ENCODE measurements around the gene HACD2. TPM values are rescaled to one million over a fixed set of nuclear protein-coding genes. Genes with fewer than 3 reads are reported as not detected.

Gene HACD2
- total RNA-seq, 1 donor from 2014 or later = 34.3 TPM

DNA sequence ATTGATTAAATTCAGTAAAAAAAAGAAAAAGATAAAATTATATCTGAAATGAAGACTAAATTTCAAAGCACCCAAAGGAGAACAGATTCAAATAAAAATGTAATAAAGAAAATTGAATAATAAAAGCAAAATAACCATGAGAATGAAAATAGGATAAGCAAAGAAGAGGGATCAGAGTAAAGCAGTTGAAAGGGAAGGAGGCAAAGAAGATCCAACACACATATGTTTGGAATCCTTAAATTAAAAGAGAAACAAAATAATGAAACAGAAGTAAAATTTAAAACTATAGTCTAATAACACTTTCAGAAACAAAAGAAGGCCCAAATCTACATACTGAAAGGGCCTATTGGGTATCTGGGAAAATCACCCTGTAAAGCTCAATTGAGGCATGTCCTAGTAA is 32.1 kb downstream of the HACD2 start:
- FAIRE-seq (no peak), DNase-seq (ENCODE audit: low read depth) (no peak)
- no peak overlapping the region for H3K27ac ChIP-seq (ENCODE audit: low read depth, low read length)
- no peak for TF ChIP-seq EZH2 (IDR thresholded peaks at IDR 0.05; ENCODE audit: insufficient read depth, low read length)
- TF ChIP-seq, protein P1, sequence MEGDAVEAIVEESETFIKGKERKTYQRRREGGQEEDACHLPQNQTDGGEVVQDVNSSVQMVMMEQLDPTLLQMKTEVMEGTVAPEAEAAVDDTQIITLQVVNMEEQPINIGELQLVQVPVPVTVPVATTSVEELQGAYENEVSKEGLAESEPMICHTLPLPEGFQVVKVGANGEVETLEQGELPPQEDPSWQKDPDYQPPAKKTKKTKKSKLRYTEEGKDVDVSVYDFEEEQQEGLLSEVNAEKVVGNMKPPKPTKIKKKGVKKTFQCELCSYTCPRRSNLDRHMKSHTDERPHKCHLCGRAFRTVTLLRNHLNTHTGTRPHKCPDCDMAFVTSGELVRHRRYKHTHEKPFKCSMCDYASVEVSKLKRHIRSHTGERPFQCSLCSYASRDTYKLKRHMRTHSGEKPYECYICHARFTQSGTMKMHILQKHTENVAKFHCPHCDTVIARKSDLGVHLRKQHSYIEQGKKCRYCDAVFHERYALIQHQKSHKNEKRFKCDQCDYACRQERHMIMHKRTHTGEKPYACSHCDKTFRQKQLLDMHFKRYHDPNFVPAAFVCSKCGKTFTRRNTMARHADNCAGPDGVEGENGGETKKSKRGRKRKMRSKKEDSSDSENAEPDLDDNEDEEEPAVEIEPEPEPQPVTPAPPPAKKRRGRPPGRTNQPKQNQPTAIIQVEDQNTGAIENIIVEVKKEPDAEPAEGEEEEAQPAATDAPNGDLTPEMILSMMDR (IDR thresholded peaks at IDR 0.05; ENCODE audit: insufficient read depth, low read depth, low read length) = no peak
- H3K9me3 ChIP-seq (ENCODE audit: insufficient read depth, low read depth, low read length) = no peaks in the 10 kb centered on the region
- H3K4me1 Mint-ChIP-seq (ENCODE audit: low read depth, unreplicated experiment) = no peaks in the 10 kb centered on the region
- no peak overlapping the region for H3K9ac ChIP-seq (ENCODE audit: low read length)
- no peaks in the 10 kb centered on the region for H3K27me3 Mint-ChIP-seq (ENCODE audit: low read depth, unreplicated experiment)
- no peak overlapping the region for H3K4me2 ChIP-seq (ENCODE audit: low read length)
- no peaks in the 10 kb centered on the region for H3K4me1 ChIP-seq (ENCODE audit: insufficient read depth, low read length)
- no peaks in the 10 kb centered on the region for H3K27me3 ChIP-seq (ENCODE audit: insufficient read depth, low read length)
- H3K4me3 Mint-ChIP-seq (ENCODE audit: unreplicated experiment) = no peak overlapping the region
- H3K36me3 ChIP-seq (ENCODE audit: insufficient read depth, low read length) = peaks cover 3% of the 10 kb centered on the region
- H2AFZ ChIP-seq (ENCODE audit: low read depth, low read length) = no peak overlapping the region
- H3K27ac Mint-ChIP-seq (ENCODE audit: unreplicated experiment) = no peak overlapping the region
- peaks cover 30% of the 10 kb centered on the region for H3K36me3 Mint-ChIP-seq (ENCODE audit: low read depth, unreplicated experiment)
- no peak overlapping the region for H3K4me3 ChIP-seq (ENCODE audit: insufficient read depth, low read depth, low read length)
- H4K20me1 ChIP-seq (ENCODE audit: insufficient read depth, low read length) = peaks cover 15% of the 10 kb centered on the region
- H3K79me2 ChIP-seq (ENCODE audit: insufficient read depth, low read length) = no peaks in the 10 kb centered on the region
- H3K9me3 Mint-ChIP-seq (ENCODE audit: unreplicated experiment) = peaks cover 5% of the 10 kb centered on the region

DNA sequence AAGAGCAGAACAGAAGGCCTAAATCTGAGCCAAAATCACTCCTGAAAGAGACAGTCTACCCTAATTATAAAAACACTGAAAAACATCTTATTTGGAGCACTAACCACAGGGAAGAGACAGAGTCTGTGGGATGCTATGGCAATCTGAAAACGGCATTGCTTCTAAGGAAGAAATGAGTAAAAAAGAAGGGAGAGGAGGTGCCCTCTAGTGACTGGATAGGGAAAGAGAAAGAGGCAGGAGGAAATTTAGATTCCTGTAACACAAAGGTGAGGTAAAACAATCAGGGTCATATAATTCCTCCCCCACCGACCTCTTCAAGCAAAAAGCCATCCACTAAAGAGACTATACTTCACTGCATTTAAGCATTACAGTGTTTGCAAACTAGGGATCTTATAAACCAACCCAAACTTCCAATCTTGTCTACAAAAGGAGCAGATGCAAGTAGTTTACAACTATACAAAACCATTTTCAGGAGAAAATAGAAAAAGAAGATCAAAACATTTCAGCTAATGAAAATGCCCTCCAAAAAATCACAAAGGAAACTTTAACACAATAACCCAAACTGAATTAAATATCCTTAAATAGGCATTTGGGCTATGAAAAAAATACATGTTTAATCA is 32.6 kb downstream of the HACD2 start:
- Histone ChIP-seq H3K27me3 (ENCODE audit: insufficient read depth, low read length) (no peaks in the 10 kb centered on the region), H2AFZ (ENCODE audit: low read depth, low read length) (no peak overlapping the region), H4K20me1 (ENCODE audit: insufficient read depth, low read length) (peaks cover 15% of the 10 kb centered on the region), H3K9ac (ENCODE audit: low read length) (no peak overlapping the region), H3K4me2 (ENCODE audit: low read length) (no peak overlapping the region), H3K36me3 (ENCODE audit: insufficient read depth, low read length) (peaks cover 3% of the 10 kb centered on the region), H3K4me1 (ENCODE audit: insufficient read depth, low read length) (no peaks in the 10 kb centered on the region), H3K79me2 (ENCODE audit: insufficient read depth, low read length) (no peaks in the 10 kb centered on the region), H3K4me3 (ENCODE audit: insufficient read depth, low read depth, low read length) (no peak overlapping the region), H3K9me3 (ENCODE audit: insufficient read depth, low read depth, low read length) (no peaks in the 10 kb centered on the region), H3K27ac (ENCODE audit: low read depth, low read length) (no peak overlapping the region)
- H3K4me1 Mint-ChIP-seq (ENCODE audit: low read depth, unreplicated experiment) = no peaks in the 10 kb centered on the region
- no peak for DNase-seq (ENCODE audit: low read depth)
- H3K36me3 Mint-ChIP-seq (ENCODE audit: low read depth, unreplicated experiment) = peaks cover 30% of the 10 kb centered on the region
- no peak overlapping the region for H3K27ac Mint-ChIP-seq (ENCODE audit: unreplicated experiment)
- H3K4me3 Mint-ChIP-seq (ENCODE audit: unreplicated experiment) = no peak overlapping the region
- FAIRE-seq = peak; percentile 50
- peaks cover 5% of the 10 kb centered on the region for H3K9me3 Mint-ChIP-seq (ENCODE audit: unreplicated experiment)
- TF ChIP-seq EZH2 (IDR thresholded peaks at IDR 0.05; ENCODE audit: insufficient read depth, low read length) = no peak
- TF ChIP-seq, protein P1 (IDR thresholded peaks at IDR 0.05; ENCODE audit: insufficient read depth, low read depth, low read length) = peak; percentile 53
- H3K27me3 Mint-ChIP-seq (ENCODE audit: low read depth, unreplicated experiment) = no peaks in the 10 kb centered on the region

DNA sequence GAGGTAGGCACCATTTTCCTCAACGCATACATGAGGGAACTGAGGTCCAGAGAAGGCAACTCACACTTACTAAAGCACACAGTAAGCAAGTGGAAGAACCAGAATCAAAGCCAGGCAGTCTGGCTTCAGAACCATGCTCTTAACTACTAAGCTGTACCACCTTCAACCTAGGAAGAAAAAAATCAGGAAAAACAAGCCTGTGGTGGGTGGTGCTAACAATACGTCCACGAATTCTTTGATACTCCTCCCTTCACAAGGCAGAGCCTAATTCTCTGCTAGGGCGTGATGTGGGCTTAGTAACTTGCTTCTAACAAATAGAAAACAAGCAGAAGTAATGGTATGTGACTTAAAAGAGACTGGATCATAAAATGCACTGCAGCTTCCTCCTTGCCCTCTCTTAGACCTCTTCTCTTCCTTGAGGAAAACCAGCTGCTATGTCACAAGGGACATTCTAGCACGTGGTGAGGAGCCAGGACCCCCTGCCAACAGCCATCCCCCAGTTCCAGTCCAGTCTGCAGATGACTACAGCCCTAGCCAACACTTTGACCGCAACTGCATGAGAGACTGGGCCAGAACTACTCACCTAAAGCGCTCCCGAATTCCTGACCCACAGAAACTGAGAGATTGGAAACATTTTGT is 36.9 kb downstream of the HACD2 start:
- no peak overlapping the region for H3K27ac Mint-ChIP-seq (ENCODE audit: unreplicated experiment)
- peaks cover 18% of the 10 kb centered on the region for H3K36me3 Mint-ChIP-seq (ENCODE audit: low read depth, unreplicated experiment)
- Histone ChIP-seq H3K4me3 (ENCODE audit: insufficient read depth, low read depth, low read length) (no peak overlapping the region), H3K79me2 (ENCODE audit: insufficient read depth, low read length) (no peaks in the 10 kb centered on the region), H3K4me1 (ENCODE audit: insufficient read depth, low read length) (peaks cover 9% of the 10 kb centered on the region), H3K27ac (ENCODE audit: low read depth, low read length) (no peak overlapping the region), H3K4me2 (ENCODE audit: low read length) (no peak overlapping the region), H3K27me3 (ENCODE audit: insufficient read depth, low read length) (no peaks in the 10 kb centered on the region), H3K9ac (ENCODE audit: low read length) (no peak overlapping the region), H4K20me1 (ENCODE audit: insufficient read depth, low read length) (peaks cover 11% of the 10 kb centered on the region), H3K36me3 (ENCODE audit: insufficient read depth, low read length) (peaks cover 3% of the 10 kb centered on the region), H3K9me3 (ENCODE audit: insufficient read depth, low read depth, low read length) (no peaks in the 10 kb centered on the region), H2AFZ (ENCODE audit: low read depth, low read length) (no peak overlapping the region)
- H3K9me3 Mint-ChIP-seq (ENCODE audit: unreplicated experiment) = peaks cover 2% of the 10 kb centered on the region
- H3K4me3 Mint-ChIP-seq (ENCODE audit: unreplicated experiment) = no peak overlapping the region
- DNase-seq (ENCODE audit: low read depth) (no peak), FAIRE-seq (no peak)
- TF ChIP-seq, protein P1 (IDR thresholded peaks at IDR 0.05; ENCODE audit: insufficient read depth, low read depth, low read length) = no peak
- no peak for TF ChIP-seq EZH2 (IDR thresholded peaks at IDR 0.05; ENCODE audit: insufficient read depth, low read length)
- H3K27me3 Mint-ChIP-seq (ENCODE audit: low read depth, unreplicated experiment) = no peaks in the 10 kb centered on the region
- peaks cover 10% of the 10 kb centered on the region for H3K4me1 Mint-ChIP-seq (ENCODE audit: low read depth, unreplicated experiment)
